GM19193 (cell line): ENCODE measurements around the gene TMEM50B.

Experiments used
- POLR2A ChIP-seq: IDR thresholded peaks from 4 replicates; pipeline ENCODE4 v1.6.1; 2011; ENCODE audit not compliant: insufficient read depth, insufficient read length; ENCODE audit errors: extremely low read depth

TMEM50B gene

DNA sequence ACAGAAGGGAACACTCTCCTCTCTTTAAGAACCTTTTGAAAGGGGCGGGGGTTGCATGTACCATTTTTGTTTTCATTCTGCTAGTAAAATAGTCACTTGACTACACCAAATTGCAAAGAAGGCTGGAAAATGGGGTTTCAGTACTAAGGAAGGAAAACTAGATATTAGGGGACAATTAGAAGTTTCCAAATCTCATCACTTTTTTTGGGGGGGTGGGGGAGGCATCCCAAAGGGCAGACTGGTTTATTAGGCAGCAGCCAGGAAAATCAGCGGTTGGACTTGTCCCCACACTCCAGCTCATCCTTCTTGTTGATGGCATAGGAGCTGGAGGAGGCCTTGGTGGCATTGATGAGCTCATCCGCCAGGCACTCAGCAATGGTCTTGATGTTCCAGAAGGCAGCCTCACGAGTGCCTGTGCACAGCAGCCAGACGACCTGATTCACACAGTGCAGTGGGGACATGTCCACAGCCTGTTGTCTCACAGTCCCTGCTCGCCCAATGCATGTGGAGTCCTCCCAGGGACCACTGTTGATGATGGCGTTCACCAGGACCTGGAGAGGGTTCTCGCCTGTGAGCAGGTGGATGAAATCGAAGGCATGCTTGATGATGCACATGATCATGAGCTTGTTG is 1.7 kb upstream of the TMEM50B start:
- TF ChIP-seq POLR2A: no peak

DNA sequence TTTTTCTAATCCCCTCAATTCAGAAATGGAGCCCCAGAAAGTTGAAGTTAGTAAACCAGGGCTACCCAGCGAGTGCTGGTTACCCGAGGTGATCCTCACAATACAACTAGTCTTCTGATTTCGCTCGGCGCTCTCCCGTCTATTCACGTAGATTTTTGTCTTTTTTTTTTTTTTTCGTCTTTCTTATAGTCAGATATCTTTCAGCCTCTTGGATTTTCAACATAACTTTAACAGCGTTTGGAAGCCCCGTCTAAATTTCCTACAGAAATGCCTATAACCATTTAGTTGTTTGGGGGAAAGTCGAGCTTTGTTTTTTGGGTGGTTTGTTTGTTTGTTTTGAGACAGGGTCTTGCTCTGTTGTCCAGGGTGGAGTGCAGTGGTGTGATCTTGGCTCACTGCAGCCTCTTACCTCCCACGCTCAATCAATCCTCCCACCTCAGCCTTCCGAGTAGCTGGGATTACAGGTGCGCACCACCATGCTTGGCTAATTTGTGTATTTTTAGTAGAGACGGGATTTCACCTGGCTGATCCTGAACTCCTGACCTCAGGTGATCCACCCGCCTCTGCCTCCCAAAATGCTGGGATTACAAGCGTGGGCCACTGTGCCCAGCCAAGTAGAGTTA is 818 bp upstream of the TMEM50B start:
- TF ChIP-seq POLR2A: no peak

DNA sequence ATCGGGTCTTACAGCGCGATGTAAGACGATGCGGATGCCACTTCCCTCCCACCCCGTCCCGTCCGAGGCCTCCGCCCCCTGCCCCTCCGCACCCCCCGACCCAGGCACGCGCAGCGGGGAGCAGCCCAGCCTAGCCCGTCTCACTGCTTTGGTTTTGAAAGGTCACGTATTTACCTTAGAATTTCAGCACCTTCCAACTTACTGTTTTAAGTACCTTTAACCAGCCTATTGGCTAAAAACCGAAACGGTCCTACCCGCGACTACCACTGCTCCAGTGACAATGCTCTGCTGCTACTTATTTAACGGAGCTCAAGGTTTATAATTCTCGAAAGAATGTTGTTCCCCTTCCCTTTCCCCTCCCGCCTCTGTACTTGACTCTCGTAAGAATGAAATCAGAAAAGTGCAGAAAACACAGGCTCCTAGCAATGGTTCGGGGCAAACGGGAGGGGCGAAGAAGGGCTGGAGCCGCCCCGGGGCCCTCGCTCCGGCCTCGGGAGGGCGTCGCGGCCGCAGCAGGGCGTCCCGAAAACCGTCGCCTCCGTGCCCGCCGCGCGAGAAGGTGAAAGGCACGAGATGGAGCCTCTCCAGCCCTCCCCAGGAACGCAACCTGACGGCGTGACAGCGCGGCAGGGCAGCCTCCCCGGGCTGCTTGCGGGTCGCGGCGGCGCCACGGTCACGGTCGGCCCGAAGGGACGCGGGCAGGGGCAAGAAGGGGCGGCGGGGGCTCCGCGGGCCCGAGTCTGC is 667 bp downstream of the TMEM50B start:
- TF ChIP-seq POLR2A: no peak

GRCh38 chr21:33478182-33478581 is 1.6 kb downstream of the TMEM50B start:
- no peak for TF ChIP-seq POLR2A

DNA sequence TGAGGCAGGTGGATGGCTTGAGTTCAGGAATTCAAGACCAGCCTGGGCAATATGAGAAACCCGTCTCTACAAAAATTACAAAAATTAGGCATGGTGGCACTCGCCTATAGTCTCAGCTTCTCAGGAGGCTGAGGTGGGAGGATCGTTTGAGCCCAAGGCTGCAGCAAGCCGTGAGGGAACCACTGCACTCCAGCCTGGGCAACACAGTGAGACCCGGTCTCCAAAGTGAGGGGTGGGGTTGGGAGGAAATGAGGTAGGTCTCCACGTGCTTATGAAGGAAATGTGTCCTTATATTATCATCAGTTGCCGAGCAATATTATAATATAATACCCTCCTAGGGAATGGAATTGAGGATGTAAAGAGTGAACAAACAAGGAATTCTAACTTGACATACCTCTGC is 2.7 kb downstream of the TMEM50B start:
- TF ChIP-seq POLR2A: no peak

GRCh38 chr21:33473344-33473743 is 6.4 kb downstream of the TMEM50B start:
- no peak for TF ChIP-seq POLR2A

DNA sequence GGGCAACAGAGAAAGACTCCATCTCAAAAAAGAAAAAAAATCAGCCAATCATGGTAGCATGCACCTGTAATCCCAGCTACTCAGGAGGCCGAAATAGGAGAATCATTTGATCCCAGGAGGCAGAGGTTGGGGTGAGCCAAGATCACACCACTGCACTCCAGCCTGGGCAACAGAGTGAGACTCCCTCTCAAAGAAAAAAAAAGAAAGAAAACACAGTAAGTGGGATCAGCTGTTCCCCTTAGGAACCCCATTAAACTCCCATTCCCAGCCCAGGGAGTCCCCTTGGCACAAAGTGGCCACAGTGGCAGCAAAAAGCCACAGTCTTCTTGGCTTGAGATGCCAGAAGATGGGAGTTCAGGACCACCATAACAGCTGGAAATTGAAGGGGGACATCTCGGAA is 9.1 kb downstream of the TMEM50B start:
- TF ChIP-seq POLR2A: no peak

- TF ChIP-seq POLR2A: no peak
Measured at GRCh38 chr21:33461538-33462250, 18.1 kb downstream of the TMEM50B start.

GRCh38 chr21:33458861-33459260 is 20.9 kb downstream of the TMEM50B start:
- TF ChIP-seq POLR2A: no peak

DNA sequence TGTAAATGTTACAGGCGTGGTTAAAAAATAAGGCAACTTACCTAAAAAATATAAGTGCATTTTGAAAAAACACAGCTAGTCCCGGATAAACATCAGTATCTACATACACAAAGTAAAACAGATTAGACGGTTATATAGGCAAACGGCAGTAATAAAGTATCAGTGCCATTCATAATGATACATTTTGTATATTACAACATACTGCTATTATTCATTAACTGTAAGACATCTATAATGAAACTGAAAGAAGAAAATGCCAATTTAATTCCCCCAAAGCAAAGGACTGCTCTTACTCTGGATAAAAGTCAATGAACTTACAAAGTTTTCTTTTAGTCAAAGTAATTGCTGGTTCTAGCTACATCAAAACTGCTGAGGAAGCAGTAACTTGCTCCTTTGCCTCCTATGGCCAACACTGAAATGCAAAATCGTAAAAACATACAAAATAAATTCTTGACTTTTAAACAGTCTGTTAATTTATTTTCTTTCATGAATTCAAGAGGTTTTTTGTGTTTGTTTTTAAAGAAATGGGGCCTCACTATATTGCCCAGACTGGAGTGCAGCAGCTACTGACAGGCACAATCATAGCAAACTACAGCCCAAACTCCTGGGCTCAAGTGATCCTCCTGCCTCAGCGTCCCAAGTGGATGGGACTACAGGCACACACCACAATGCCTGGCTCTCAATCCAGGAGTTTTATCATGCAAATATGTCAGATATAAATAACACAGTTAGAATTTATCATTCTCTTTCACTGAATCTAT is 23.9 kb downstream of the TMEM50B start:
- no peak for TF ChIP-seq POLR2A

DNA sequence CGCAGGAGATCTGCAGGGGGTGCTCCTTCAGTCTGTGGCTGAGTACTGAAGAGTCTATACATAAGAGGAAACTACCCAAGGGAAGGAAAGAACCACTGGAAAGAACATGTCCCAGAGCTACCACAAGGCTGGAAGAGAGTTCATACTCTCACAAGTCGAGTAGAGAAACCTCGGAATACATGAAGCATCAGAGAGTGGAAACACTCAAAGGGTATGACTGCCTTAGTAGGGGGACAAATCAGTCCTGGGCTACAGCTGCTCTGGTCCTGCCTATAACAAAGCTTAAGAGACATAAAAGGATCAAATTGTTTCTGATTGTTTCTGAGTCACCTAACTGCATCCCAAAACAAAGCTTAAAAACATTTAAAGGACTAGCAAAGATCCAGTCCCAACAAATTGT is 27.4 kb downstream of the TMEM50B start:
- TF ChIP-seq POLR2A: no peak

GRCh38 chr21:33451634-33452071 is 28.1 kb downstream of the TMEM50B start:
- TF ChIP-seq POLR2A: no peak

GRCh38 chr21:33449616-33450015 is 30.2 kb downstream of the TMEM50B start:
- no peak for TF ChIP-seq POLR2A

DNA sequence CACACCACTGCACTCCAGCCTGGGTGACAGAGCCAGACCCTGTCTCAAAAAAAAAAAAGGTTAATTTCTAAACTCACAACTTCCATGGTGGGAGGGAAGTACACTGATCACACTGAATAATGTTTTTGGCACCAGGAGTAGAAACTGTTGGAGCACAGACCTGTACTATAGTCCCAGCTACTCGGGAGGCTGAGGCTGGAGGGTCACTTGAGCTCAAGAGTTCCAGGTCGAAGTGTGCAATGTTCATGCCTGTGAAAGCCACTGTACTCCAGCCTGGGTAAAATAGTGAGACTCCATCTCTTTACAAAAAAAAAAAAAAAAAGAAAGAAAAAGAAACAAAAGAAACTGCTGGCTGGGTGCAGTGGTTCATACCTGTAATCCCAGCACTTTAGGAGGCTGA is 35.3 kb downstream of the TMEM50B start:
- TF ChIP-seq POLR2A: no peak

- TF ChIP-seq POLR2A: no peak
Measured at GRCh38 chr21:33443194-33443593, 36.6 kb downstream of the TMEM50B start.
